Brain microvascular endothelial cell (primary cell): ENCODE data around the gene DERA.
A peak's percentile ranks its signal among the peaks of the same experiment; 100 is the strongest.
"Not testable (repeated sequence)": the region's sequence is repeated elsewhere in the genome, so short reads cannot be mapped to it uniquely, and the experiment has no call there.

Experiments used
- DNase-seq: peaks from one replicate; pipeline ENCODE4 v3.0.0-alpha.2; 2020
- H3K27ac ChIP-seq: fragments of 250-450 bp; sonication (Bioruptor Pico); 2 replicates; pipeline ENCODE4 v1.5.1; 2020; ENCODE audit warnings: mild to moderate bottlenecking, moderate library complexity
- H3K27me3 ChIP-seq: fragments of 250-450 bp; sonication (Bioruptor Pico); replicated peaks from 2 replicates; pipeline ENCODE4 v1.5.1; 2020; ENCODE audit warnings: mild to moderate bottlenecking
- H3K36me3 ChIP-seq: fragments of 250-450 bp; sonication (Bioruptor Pico); replicated peaks from 2 replicates; pipeline ENCODE4 v1.5.1; 2020; ENCODE audit warnings: mild to moderate bottlenecking
- H3K4me3 ChIP-seq: 2 replicates; pipeline ENCODE4 v1.5.1; 2011; ENCODE audit warnings: low read depth, mild to moderate bottlenecking, control low read depth, low read length, moderate library complexity
- CTCF ChIP-seq: IDR thresholded peaks from 2 replicates; pipeline ENCODE4 v1.5.1; 2011; ENCODE audit warnings: low read depth, mild to moderate bottlenecking, moderate library complexity, low read length, control low read depth, inconsistent platforms; ENCODE audit errors: missing control alignments
- in situ Hi-C: cut with HindIII; loops from 2 replicates; pipeline ENCODE4 v1.10.0; 2017; ENCODE audit warnings: low sequenced_read_pairs, low pct_ligation_motif_present

The DERA gene

GRCh38 chr12:16037533-16037932 is 126.4 kb downstream of the DERA start:
- Histone ChIP-seq H3K4me3 (no peak overlapping the region), H3K27ac (no peak overlapping the region), H3K36me3 (no peaks in the 10 kb centered on the region), H3K27me3 (no peaks in the 10 kb centered on the region)
- in situ Hi-C loops: no loop called here
- DNase-seq: no peak
- no peak for TF ChIP-seq CTCF

GRCh38 chr12:16043480-16043879 is 132.3 kb downstream of the DERA start:
- H3K27ac ChIP-seq: no peak overlapping the region
- H3K4me3 ChIP-seq: no peak overlapping the region
- TF ChIP-seq CTCF: no peak
- DNase-seq: no peak
- H3K36me3 ChIP-seq: no peaks in the 10 kb centered on the region
- in situ Hi-C loops: no loop called here
- H3K27me3 ChIP-seq: no peaks in the 10 kb centered on the region

- H3K27me3 ChIP-seq: no peaks in the 10 kb centered on the region
- TF ChIP-seq CTCF: no peak
- no peaks in the 10 kb centered on the region for H3K36me3 ChIP-seq
- no peak overlapping the region for H3K27ac ChIP-seq
- no peak overlapping the region for H3K4me3 ChIP-seq
- no peak for DNase-seq
- in situ Hi-C loops: no loop called here
Measured at GRCh38 chr12:16046266-16046665, 135.1 kb downstream of the DERA start.

- in situ Hi-C loops: no loop called here
- Histone ChIP-seq H3K4me3 (no peak overlapping the region), H3K27ac (no peak overlapping the region), H3K36me3 (no peaks in the 10 kb centered on the region), H3K27me3 (no peaks in the 10 kb centered on the region)
- TF ChIP-seq CTCF: no peak
- peak; percentile 18 for DNase-seq
Measured at GRCh38 chr12:16048511-16048910, 137.4 kb downstream of the DERA start.

- Histone ChIP-seq H3K36me3 (no peaks in the 10 kb centered on the region), H3K4me3 (no peak overlapping the region), H3K27ac (no peak overlapping the region), H3K27me3 (no peaks in the 10 kb centered on the region)
- DNase-seq: no peak
- in situ Hi-C loops: no loop called here
- no peak for TF ChIP-seq CTCF
Measured at GRCh38 chr12:16056910-16057309, 145.8 kb downstream of the DERA start.

- H3K27me3 ChIP-seq, H3K4me3 ChIP-seq, H3K36me3 ChIP-seq, in situ Hi-C loops, H3K27ac ChIP-seq, DNase-seq: not testable (repeated sequence)
Measured at GRCh38 chr12:16057351-16057751, 146.2 kb downstream of the DERA start.

GRCh38 chr12:16062611-16063010 is 151.5 kb downstream of the DERA start:
- H3K4me3 ChIP-seq: no peak overlapping the region
- TF ChIP-seq CTCF: no peak
- in situ Hi-C loops: no loop called here
- no peaks in the 10 kb centered on the region for H3K36me3 ChIP-seq
- no peak overlapping the region for H3K27ac ChIP-seq
- DNase-seq: no peak
- no peaks in the 10 kb centered on the region for H3K27me3 ChIP-seq
